ENCODE data around the gene HACD3.

Gene HACD3, protein sequence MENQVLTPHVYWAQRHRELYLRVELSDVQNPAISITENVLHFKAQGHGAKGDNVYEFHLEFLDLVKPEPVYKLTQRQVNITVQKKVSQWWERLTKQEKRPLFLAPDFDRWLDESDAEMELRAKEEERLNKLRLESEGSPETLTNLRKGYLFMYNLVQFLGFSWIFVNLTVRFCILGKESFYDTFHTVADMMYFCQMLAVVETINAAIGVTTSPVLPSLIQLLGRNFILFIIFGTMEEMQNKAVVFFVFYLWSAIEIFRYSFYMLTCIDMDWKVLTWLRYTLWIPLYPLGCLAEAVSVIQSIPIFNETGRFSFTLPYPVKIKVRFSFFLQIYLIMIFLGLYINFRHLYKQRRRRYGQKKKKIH

DNA sequence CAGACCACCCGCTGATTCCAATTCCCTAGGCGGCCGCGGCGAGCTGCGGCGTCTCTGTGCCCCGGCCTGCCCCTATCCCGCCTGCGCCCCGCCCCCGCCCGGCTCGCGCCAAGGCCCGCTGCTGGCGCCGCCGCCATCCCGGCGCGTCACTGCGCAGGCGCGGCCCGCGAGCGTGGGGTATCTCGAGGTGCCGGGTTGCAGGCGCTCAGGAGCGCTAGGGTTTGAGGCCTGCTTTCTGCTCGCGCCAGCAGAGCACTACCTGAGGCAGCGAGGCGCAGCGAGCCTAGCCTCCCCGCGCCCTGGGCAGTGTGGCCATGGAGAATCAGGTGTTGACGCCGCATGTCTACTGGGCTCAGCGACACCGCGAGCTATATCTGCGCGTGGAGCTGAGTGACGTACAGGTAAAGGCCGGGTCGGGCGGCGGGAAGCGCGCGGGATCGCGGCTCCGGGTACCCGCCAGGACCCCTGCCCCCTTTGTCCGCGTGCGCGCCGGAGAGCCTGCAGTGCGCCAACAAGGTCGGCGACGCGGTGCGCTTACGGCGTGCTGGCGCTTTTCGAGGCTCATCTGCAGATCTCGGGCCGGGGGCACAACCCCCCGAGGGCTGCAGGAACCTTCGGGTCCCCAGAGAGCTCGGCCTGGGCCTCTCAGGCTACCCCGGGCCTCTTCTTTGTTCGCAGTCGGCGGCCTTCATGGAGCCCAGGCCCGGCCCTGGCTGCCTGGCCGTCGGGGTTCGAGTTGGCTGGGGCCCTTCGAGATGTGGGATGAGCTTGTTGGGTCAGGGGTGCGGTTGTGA is at the start of gene HACD3:
Gene HACD3, plus strand, starts transcription at position 146 of the 794 bp plus-strand sequence. Its CDS starts 169 bp downstream, at position 315.
- no peaks in the 10 kb centered on the region for H3K36me3 ChIP-seq (replicated peaks; ENCODE audit: insufficient read depth, low read length)
- peak; percentile 92 for DNase-seq
- no peaks in the 10 kb centered on the region for H3K27me3 ChIP-seq (replicated peaks; ENCODE audit: insufficient read depth, low read length)
- no peaks in the 10 kb centered on the region; the same call in 1 of the 2 replicates for H3F3A ChIP-seq (ENCODE audit: insufficient read depth, low read length)
- H3K4me2 ChIP-seq (ENCODE audit: low read depth, low read length): peak within 1 kb of the TSS; percentile 99
- H3K79me2 ChIP-seq (ENCODE audit: low read length): peaks cover 51% of the 10 kb centered on the region
- H3K9me2 ChIP-seq (replicated peaks; ENCODE audit: insufficient read depth, low read length): no peaks in the 10 kb centered on the region
- H4K20me1 ChIP-seq (ENCODE audit: insufficient read depth, low read length): peaks cover 10% of the 10 kb centered on the region; the same call in 1 of the 2 replicates
- H3K27ac ChIP-seq (ENCODE audit: low read length): peak within 1 kb of the TSS; percentile 80
- H3K9me3 ChIP-seq (replicated peaks; ENCODE audit: insufficient read depth, low read length): no peaks in the 10 kb centered on the region
- peak within 1 kb of the TSS; percentile 100 for H2AFZ ChIP-seq (ENCODE audit: low read length)
- H3K4me3 ChIP-seq (ENCODE audit: low read length): peak within 1 kb of the TSS; percentile 98
- TF ChIP-seq EZH2phosphoT487 (IDR thresholded peaks at IDR 0.05; ENCODE audit: low read length) (no peak), EZH2 (optimal IDR thresholded peaks at IDR 0.05; ENCODE audit: low read depth, low read length) (no peak)
- TF ChIP-seq, protein P1, sequence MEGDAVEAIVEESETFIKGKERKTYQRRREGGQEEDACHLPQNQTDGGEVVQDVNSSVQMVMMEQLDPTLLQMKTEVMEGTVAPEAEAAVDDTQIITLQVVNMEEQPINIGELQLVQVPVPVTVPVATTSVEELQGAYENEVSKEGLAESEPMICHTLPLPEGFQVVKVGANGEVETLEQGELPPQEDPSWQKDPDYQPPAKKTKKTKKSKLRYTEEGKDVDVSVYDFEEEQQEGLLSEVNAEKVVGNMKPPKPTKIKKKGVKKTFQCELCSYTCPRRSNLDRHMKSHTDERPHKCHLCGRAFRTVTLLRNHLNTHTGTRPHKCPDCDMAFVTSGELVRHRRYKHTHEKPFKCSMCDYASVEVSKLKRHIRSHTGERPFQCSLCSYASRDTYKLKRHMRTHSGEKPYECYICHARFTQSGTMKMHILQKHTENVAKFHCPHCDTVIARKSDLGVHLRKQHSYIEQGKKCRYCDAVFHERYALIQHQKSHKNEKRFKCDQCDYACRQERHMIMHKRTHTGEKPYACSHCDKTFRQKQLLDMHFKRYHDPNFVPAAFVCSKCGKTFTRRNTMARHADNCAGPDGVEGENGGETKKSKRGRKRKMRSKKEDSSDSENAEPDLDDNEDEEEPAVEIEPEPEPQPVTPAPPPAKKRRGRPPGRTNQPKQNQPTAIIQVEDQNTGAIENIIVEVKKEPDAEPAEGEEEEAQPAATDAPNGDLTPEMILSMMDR (IDR thresholded peaks at IDR 0.05; ENCODE audit: low read length): no peak
- H3K4me1 ChIP-seq (ENCODE audit: low read length): 0 out of 2 replicates have a peak, but pooled peaks cover 6% of the 10 kb centered on the region
- H3K9ac ChIP-seq (ENCODE audit: low read length): peak within 1 kb of the TSS; percentile 95

DNA sequence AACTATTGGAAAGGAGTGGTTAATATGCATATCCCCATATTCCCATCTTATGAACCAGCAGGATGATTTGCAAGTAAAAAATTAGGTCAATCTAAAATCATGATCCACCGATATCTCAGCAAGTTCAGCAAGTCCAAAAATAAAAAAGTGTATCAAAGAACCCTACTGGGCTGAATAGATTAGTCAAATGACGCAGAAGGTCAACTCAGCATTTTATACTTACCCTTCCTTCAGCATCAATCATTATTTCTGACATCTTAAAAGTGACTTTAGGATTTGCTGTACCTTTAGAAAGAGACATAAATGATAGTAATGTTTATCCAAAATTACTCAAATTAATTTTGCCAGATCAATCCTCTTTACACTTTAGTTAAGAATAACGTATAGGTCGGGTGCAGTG is 45.4 kb upstream of the HACD3 start:
- no peak overlapping the region for H3K4me2 ChIP-seq (ENCODE audit: low read depth, low read length)
- no peaks in the 10 kb centered on the region for H3K4me1 ChIP-seq (ENCODE audit: low read length)
- no peak for TF ChIP-seq EZH2phosphoT487 (IDR thresholded peaks at IDR 0.05; ENCODE audit: low read length)
- no peak for TF ChIP-seq EZH2 (optimal IDR thresholded peaks at IDR 0.05; ENCODE audit: low read depth, low read length)
- TF ChIP-seq, protein P1 (IDR thresholded peaks at IDR 0.05; ENCODE audit: low read length): no peak
- H3K79me2 ChIP-seq (ENCODE audit: low read length): no peaks in the 10 kb centered on the region
- H3K27ac ChIP-seq (ENCODE audit: low read length): no peak overlapping the region
- DNase-seq: no peak
- H4K20me1 ChIP-seq (ENCODE audit: insufficient read depth, low read length): no peaks in the 10 kb centered on the region
- H3K36me3 ChIP-seq (replicated peaks; ENCODE audit: insufficient read depth, low read length): peaks cover 3% of the 10 kb centered on the region; the same call in 1 of the 2 replicates
- H3K9me2 ChIP-seq (replicated peaks; ENCODE audit: insufficient read depth, low read length): no peaks in the 10 kb centered on the region
- no peak overlapping the region for H2AFZ ChIP-seq (ENCODE audit: low read length)
- H3K9ac ChIP-seq (ENCODE audit: low read length): no peak overlapping the region
- no peaks in the 10 kb centered on the region for H3F3A ChIP-seq (ENCODE audit: insufficient read depth, low read length)
- H3K9me3 ChIP-seq (replicated peaks; ENCODE audit: insufficient read depth, low read length): no peaks in the 10 kb centered on the region
- H3K27me3 ChIP-seq (replicated peaks; ENCODE audit: insufficient read depth, low read length): no peaks in the 10 kb centered on the region
- no peak overlapping the region for H3K4me3 ChIP-seq (ENCODE audit: low read length)

DNA sequence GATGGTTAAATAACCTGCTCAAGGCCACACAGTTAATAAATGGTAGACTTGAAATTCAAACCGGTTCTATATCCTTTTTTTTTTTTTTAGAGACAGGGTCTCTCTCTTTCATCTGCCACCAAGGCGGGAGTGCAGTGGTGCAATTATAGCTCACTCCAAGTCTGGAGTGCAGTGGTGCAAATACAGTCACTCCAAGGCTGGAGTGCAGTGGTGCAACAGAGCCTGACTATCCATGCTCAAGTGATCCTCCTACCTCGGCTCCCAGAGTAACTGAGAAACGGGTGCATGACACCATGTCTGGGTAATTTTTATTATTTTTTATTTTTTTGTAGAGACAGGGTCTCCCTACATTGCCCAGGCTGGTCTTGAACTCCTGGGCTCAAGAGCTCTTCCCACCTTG is 36.2 kb upstream of the HACD3 start:
- no peak for DNase-seq
- no peaks in the 10 kb centered on the region for H4K20me1 ChIP-seq (ENCODE audit: insufficient read depth, low read length)

More for the DNA sequence above, 36.2 kb upstream of the HACD3 start:
- Histone ChIP-seq H2AFZ (ENCODE audit: low read length) (no peak overlapping the region), H3K9ac (ENCODE audit: low read length) (no peak overlapping the region), H3F3A (ENCODE audit: insufficient read depth, low read length) (no peaks in the 10 kb centered on the region), H3K4me2 (ENCODE audit: low read depth, low read length) (no peak overlapping the region), H3K27ac (ENCODE audit: low read length) (no peak overlapping the region), H3K9me2 (replicated peaks; ENCODE audit: insufficient read depth, low read length) (no peaks in the 10 kb centered on the region), H3K4me1 (ENCODE audit: low read length) (no peaks in the 10 kb centered on the region), H3K4me3 (ENCODE audit: low read length) (no peak overlapping the region), H3K36me3 (replicated peaks; ENCODE audit: insufficient read depth, low read length) (peaks cover 4% of the 10 kb centered on the region; the same call in 1 of the 2 replicates), H3K79me2 (ENCODE audit: low read length) (peaks cover 6% of the 10 kb centered on the region; the same call in 1 of the 2 replicates), H3K27me3 (replicated peaks; ENCODE audit: insufficient read depth, low read length) (no peaks in the 10 kb centered on the region), H3K9me3 (replicated peaks; ENCODE audit: insufficient read depth, low read length) (no peaks in the 10 kb centered on the region)
- TF ChIP-seq EZH2 (optimal IDR thresholded peaks at IDR 0.05; ENCODE audit: low read depth, low read length): no peak
- no peak for TF ChIP-seq EZH2phosphoT487 (IDR thresholded peaks at IDR 0.05; ENCODE audit: low read length)
- TF ChIP-seq, protein P1 (IDR thresholded peaks at IDR 0.05; ENCODE audit: low read length): no peak
